CD4-positive, alpha-beta T cell treated with Interleukin-6 for 4 hours (primary cell): ENCODE data around the gene DROSHA.

ENCODE experiments used
- DNase-seq: peaks from one replicate; pipeline ENCODE4 v3.0.0-alpha.2; 2020; ENCODE audit warnings: mixed read lengths

DROSHA gene

GRCh38 chr5:31530541-31531265 is 1.2 kb downstream of the DROSHA start:
- no peak for DNase-seq

GRCh38 chr5:31523041-31523440 is 8.9 kb downstream of the DROSHA start:
- no peak for DNase-seq

GRCh38 chr5:31516802-31517201 is 15.1 kb downstream of the DROSHA start:
- DNase-seq: no peak

DNA sequence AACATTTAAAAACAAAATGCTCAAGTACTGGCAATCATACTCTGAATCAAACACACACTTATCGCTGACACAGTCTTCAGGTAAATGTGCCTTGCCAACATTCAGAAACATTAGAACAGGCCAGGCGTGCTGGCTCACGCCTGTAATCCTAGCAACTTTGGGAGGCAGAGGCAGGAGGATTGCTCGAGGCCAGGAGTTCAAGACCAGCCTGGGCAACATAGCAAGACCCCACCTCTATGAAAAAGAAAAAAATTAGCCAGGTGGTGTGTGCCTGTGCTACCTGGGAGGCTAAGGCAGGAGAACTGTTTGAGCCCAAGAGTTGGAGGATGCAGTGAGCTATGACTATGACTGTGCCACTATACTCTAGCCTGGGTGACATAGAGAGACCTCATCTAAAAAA is 20.6 kb downstream of the DROSHA start:
- no peak for DNase-seq

DNA sequence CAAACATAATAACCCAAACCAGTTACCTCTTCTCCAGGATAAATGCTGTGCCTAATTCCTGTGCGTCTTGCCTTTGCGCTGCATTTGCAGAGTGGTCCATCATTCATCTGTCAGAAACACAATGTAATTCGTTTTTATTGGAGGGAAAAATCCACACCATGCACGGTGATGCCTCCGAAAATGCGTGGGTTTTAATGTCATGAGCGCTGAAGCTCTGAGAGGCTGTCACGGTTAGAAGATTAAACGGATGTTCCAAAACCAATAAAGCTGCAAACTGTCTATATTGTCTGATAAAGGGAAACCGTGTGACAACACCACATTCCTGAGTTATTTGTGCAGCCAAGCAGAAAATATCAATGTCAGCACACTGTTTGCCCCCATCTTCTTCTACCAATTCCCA is 27.4 kb downstream of the DROSHA start:
- no peak for DNase-seq

- DNase-seq: no peak
Measured at GRCh38 chr5:31502506-31502905, 29.4 kb downstream of the DROSHA start.

DNA sequence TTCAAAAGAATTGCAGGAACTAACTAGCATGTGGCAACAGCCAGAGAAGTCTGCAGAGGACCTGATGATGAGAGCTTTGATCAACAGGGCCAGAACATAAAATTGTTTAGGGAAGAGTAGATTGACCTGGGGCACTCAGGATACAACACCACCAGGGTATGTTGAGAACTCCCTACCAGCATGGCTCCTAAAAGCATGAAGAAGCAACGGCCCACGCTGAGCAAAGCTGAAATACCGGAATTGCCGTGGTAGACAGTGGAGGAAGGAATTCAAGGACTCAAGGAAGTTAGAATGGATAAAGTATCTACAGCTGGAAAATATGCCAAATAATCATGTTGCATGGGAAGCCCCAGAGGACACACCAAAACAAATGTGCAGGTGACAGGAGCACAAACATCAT is 31.6 kb downstream of the DROSHA start:
- DNase-seq: no peak

GRCh38 chr5:31496891-31497290 is 35.0 kb downstream of the DROSHA start:
- no peak for DNase-seq

DNA sequence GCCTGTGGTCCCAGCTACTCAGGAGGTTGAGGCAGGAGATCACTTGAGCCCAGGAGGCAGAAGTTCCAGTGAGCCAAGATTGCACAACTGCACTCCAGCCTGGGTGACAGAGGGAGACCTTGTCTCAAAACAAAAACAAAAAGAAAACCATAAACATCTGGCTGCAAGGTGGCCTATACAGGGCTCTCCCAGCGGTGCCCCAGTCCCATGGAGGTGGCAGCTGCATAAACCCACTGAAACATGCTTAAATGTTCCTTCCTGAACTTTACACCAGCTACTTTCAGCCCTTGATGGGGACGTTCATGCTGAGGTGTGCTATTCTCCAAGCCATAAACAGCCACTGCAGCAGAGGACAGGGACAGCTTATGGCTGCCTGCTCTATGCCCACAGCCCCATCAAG is 35.6 kb downstream of the DROSHA start:
- no peak for DNase-seq

DNA sequence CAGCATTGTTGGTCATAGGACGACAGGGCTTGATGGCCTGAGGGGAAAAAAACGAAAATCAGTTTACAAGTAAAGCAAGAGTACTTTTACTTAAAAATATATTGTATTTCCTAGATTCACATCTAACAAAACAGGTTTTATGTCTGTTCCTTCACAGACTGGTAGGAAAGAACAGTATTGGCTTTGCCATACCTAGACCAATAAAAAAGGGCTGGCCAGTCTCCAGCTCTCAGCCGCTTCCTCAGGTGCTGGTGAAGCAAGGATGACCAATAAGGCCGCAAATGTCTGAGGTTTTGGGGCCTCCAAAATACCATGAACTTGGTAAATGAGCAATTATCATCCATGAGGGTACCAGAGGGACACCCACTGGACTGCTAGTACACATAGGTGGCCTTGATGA is 36.6 kb downstream of the DROSHA start:
- DNase-seq: no peak

- no peak for DNase-seq
Measured at GRCh38 chr5:31492869-31493268, 39.0 kb downstream of the DROSHA start.

GRCh38 chr5:31487506-31487905 is 44.4 kb downstream of the DROSHA start:
- no peak for DNase-seq

- DNase-seq: no peak
Measured at GRCh38 chr5:31486441-31486840, 45.5 kb downstream of the DROSHA start.

- no peak for DNase-seq
Measured at GRCh38 chr5:31485376-31486207, 46.3 kb downstream of the DROSHA start.

DNA sequence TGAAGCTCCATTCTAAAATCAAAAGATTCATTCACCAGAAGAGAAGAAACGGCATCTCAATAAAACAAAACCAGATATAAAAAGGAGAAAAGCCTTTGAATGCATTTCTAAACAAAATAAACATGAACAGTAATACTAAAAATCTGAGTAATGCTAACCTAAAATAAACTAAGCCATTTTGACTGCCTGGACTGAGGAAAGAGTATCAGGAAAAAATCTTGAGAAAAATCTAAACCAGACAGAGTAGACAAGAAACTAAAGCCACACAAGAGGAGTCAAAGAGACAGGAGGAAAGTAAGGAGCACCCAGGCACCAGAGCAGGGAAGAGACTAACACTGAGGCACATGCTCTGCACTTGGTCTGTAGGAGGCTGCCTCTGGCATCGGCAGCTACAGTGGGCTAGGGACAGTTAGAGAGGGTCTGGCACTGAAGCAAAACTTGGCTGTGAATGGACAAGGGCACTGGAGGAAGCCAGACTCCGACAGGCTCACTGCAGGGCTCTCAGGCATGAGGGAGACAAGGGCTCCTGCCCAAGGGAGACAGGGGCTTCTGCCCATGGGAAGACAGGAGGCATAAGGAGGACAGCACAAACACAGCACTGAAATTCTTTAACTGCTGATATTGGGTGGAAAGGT is 50.2 kb downstream of the DROSHA start:
- DNase-seq: no peak

GRCh38 chr5:31479706-31480105 is 52.2 kb downstream of the DROSHA start:
- DNase-seq: no peak

GRCh38 chr5:31478901-31479300 is 53.0 kb downstream of the DROSHA start:
- no peak for DNase-seq

DNA sequence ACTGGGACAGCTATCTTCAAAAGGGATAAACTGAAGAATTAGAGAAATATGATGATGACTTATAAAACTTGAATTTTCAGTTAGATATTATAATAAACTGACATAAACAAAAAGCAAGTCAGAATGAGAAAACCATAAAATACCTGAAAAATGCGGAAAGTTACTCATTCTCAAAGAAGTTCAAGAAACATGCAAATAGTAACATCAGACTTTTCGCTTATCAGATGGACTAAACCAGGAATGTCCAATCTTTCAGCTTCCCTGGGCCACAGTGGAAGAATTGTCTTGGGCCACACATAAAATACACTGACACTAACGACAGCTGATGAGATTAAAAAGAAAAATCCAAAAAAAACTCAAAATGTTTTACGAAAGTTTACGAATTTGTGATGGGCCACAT is 53.9 kb downstream of the DROSHA start:
- DNase-seq: no peak

DNA sequence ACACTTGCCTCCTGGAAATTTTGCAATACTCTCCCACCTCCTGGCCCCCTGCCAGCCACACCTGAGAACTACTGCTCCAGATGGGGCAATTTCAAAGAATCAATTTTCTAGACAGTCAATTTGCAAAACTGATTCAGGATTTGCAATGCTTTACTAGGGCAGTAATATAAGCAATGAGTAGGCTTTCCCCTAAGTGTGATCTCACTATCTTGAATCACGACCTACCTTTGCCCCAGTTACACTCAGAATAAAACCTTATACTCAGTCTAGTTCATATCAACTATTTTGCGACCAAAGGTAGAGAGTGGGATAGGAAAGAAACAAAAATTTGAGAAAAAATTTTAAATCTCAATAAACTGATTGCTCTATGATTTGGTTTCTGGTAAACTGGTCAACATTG is 54.4 kb downstream of the DROSHA start:
- DNase-seq: no peak

- DNase-seq: no peak
Measured at GRCh38 chr5:31476738-31477141, 55.2 kb downstream of the DROSHA start.

GRCh38 chr5:31471916-31472315 is 60.0 kb downstream of the DROSHA start:
- no peak for DNase-seq

DNA sequence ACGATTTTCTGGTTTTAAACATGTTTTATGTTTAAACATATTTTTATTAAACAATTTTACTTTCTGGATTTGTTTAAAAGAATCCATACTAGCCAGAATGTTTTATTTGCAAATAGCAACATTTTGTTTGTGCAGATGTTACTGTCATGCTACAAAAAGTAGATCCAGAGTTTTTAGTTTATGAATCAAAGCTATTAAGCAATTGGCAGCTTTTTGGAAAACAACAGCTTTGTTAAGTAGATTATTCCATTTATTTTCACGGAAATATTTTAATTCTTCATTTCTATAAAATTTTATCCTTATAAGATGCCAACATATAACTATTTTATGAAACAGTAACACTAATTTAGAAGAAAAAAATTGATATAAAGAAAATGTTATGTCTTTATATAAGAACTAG is 60.9 kb downstream of the DROSHA start:
- no peak for DNase-seq

GRCh38 chr5:31470608-31471007 is 61.3 kb downstream of the DROSHA start:
- no peak for DNase-seq

GRCh38 chr5:31469886-31470285 is 62.0 kb downstream of the DROSHA start:
- DNase-seq: no peak
